NB4 (cell line): Measurements from ENCODE around the gene BZW2.

Source experiments
- MYC ChIP-seq: IDR thresholded peaks from 2 replicates; pipeline ENCODE4 v1.6.1; 2011; ENCODE audit warnings: low read depth, low read length
- POLR2A ChIP-seq: IDR thresholded peaks from 2 replicates; pipeline ENCODE4 v1.6.1; 2011; ENCODE audit warnings: mild to moderate bottlenecking; ENCODE audit not compliant: insufficient read length; ENCODE audit errors: extremely low read depth
- TF ChIP-seq, protein P1 (sequence below): IDR thresholded peaks from 2 replicates; pipeline ENCODE4 v1.6.1; 2011; ENCODE audit warnings: low read depth, low read length
- TF ChIP-seq, protein P2 (sequence below): IDR thresholded peaks from one replicate; pipeline ENCODE4 v1.5.1; 2012; ENCODE audit warnings: low read depth, low read length

DNA sequence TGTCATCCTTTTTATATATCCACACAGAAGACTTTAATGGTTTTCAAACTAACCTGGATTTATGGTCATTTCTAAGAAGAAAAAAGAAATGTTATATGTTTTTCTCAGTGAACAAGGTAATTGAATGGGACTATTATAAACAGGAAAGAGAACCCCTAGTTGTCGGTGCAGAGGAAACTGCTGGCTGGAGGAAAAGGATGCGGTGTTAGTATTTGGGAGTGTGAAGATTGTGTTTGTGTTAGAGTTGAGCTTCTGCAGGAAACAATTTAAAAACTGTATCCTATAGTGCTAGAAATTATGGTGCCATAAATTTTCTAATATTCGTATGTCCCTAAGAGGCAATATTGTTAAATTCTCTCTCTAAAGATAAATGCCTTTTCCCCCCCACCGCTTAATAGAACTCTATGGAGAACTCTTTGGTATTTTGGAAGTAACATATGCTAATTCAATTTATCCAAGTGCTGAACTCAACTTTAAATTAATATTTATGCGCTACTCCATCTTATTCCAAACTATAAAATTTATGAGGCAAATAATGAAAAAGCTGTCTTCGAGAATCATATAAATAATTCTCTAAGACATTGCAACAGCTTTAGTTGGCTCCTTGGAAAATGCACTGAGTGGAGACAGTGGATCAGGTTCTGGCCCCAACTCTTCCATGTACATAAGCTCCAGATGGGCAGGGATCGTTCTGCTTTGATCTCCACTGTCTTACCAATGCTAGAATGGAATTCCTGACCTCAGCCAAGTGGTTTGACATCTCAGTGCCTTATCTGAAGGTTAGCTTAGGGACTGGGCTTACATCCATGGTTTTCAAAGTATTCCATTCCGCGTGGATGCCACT is 5.6 kb downstream of the BZW2 start:
- TF ChIP-seq POLR2A = no peak
- TF ChIP-seq MYC = no peak
- TF ChIP-seq, protein P1, sequence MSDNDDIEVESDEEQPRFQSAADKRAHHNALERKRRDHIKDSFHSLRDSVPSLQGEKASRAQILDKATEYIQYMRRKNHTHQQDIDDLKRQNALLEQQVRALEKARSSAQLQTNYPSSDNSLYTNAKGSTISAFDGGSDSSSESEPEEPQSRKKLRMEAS = no peak
- TF ChIP-seq, protein P2, sequence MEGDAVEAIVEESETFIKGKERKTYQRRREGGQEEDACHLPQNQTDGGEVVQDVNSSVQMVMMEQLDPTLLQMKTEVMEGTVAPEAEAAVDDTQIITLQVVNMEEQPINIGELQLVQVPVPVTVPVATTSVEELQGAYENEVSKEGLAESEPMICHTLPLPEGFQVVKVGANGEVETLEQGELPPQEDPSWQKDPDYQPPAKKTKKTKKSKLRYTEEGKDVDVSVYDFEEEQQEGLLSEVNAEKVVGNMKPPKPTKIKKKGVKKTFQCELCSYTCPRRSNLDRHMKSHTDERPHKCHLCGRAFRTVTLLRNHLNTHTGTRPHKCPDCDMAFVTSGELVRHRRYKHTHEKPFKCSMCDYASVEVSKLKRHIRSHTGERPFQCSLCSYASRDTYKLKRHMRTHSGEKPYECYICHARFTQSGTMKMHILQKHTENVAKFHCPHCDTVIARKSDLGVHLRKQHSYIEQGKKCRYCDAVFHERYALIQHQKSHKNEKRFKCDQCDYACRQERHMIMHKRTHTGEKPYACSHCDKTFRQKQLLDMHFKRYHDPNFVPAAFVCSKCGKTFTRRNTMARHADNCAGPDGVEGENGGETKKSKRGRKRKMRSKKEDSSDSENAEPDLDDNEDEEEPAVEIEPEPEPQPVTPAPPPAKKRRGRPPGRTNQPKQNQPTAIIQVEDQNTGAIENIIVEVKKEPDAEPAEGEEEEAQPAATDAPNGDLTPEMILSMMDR = no peak
